Stimulated activated naive B cell treated with anti-CD40 and anti-IgM and Interleukin-4, amounts not matched to agents 10 μg/mL and 1 μg/mL and 100 μg/mL, for 72 hours (primary cell): Measurements from ENCODE around the gene NADK2.

Source experiments
- ATAC-seq, 2 donors: fragments of 150-1000 bp; cut with Tn5 transposase; replicated peaks; 2 replicates each; pipeline ENCODE4 v1.10.0; 2021; ENCODE audit warnings: moderate library complexity in 1 of 2
- DNase-seq: peaks from one replicate; pipeline ENCODE4 v3.0.0; 2021
- H3K27ac Mint-ChIP-seq: one replicate; pipeline ENCODE4 v1.8.0; 2022; ENCODE audit warnings: mild to moderate bottlenecking, mixed read lengths
- H3K27me3 Mint-ChIP-seq, 2 donors: one replicate each; pipeline ENCODE4 v1.8.0; 2022; ENCODE audit warnings: mixed read lengths in 2 of 2
- H3K36me3 Mint-ChIP-seq, 2 donors: one replicate each; pipeline ENCODE4 v1.8.0; 2022; ENCODE audit warnings: mixed read lengths in 2 of 2, mild to moderate bottlenecking in 1 of 2
- H3K4me1 Mint-ChIP-seq, 2 donors: one replicate each; pipeline ENCODE4 v1.8.0; 2022; ENCODE audit warnings: mixed read lengths in 2 of 2, mild to moderate bottlenecking in 1 of 2
- H3K4me3 Mint-ChIP-seq, 2 donors: one replicate each; pipeline ENCODE4 v1.8.0; 2022; ENCODE audit warnings: mild to moderate bottlenecking in 2 of 2, mixed read lengths in 2 of 2, moderate library complexity in 1 of 2
- H3K9me3 Mint-ChIP-seq, 2 donors: one replicate each; pipeline ENCODE4 v1.8.0; 2022; ENCODE audit warnings: mixed read lengths in 2 of 2, mild to moderate bottlenecking in 1 of 2

The NADK2 gene

DNA sequence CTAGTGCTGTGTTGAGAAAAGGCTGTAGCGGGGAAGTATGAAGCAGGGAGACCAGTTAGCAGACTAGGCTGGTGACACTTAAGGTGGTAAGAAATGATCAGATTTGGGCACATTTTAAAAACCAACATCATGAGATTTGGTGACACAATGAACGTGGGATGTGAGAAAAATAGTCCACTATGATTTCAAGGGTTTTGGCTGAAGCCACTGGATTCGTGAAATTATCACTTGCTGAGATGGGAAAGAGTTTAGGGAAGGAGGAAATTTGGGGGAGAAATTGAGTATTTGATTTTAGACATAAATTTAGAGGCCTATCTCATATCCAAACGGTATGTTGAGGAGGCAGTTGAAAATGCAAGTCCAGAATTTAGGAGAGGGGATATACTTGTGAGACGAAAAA is 66.7 kb downstream of the NADK2 start:
- no peaks in the 10 kb centered on the region for H3K27me3 Mint-ChIP-seq
- no peaks in the 10 kb centered on the region for H3K9me3 Mint-ChIP-seq
- DNase-seq (no peak), ATAC-seq (no peak)
- no peak overlapping the region for H3K27ac Mint-ChIP-seq
- peaks cover 40 to 48% of the 10 kb centered on the region in 2 donors for H3K36me3 Mint-ChIP-seq
- H3K4me3 Mint-ChIP-seq, result no peak overlapping the region
- H3K4me1 Mint-ChIP-seq, result peaks cover 0 to 6% of the 10 kb centered on the region in 2 donors

GRCh38 chr5:36174119-36174518 is 67.6 kb downstream of the NADK2 start:
- no peak for ATAC-seq
- no peaks in the 10 kb centered on the region for H3K9me3 Mint-ChIP-seq
- no peak overlapping the region for H3K27ac Mint-ChIP-seq
- H3K4me3 Mint-ChIP-seq, result no peak overlapping the region
- H3K27me3 Mint-ChIP-seq, result no peaks in the 10 kb centered on the region
- peaks cover 37 to 48% of the 10 kb centered on the region in 2 donors for H3K36me3 Mint-ChIP-seq
- DNase-seq, result no peak
- H3K4me1 Mint-ChIP-seq, result peaks cover 0 to 6% of the 10 kb centered on the region in 2 donors

DNA sequence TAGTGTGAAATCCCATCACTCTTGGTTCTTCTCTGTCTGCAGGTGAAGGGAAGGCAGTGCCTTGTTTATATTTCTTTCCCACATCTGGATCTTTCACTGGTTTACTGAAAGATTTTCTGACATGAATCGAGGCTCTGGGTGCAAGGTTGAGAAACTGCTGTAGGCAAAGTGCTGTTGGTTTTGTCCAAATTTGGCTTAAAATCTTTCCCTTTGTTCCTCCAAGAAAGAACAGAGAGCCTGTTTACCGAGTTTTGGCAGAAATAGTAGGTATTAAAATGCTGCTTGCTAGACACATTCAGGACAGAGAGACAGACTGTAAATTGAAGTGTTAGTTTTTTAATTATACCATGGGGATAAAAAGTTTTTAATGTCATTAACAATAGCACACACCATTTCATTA is 68.3 kb downstream of the NADK2 start:
- Mint-ChIP-seq H3K4me3 (no peak overlapping the region), H3K27ac (no peak overlapping the region), H3K27me3 (no peaks in the 10 kb centered on the region), H3K9me3 (no peaks in the 10 kb centered on the region), H3K4me1 (peaks cover 0 to 6% of the 10 kb centered on the region in 2 donors), H3K36me3 (peaks cover 37 to 49% of the 10 kb centered on the region in 2 donors)
- ATAC-seq, result no peak
- DNase-seq, result no peak

GRCh38 chr5:36172599-36172998 is 69.1 kb downstream of the NADK2 start:
- Mint-ChIP-seq H3K4me1 (peaks cover 0 to 6% of the 10 kb centered on the region in 2 donors), H3K27me3 (no peaks in the 10 kb centered on the region), H3K4me3 (no peak overlapping the region), H3K9me3 (no peaks in the 10 kb centered on the region), H3K27ac (no peak overlapping the region), H3K36me3 (peaks cover 43 to 54% of the 10 kb centered on the region in 2 donors)
- ATAC-seq (no peak), DNase-seq (no peak)

- no peaks in the 10 kb centered on the region for H3K27me3 Mint-ChIP-seq
- H3K36me3 Mint-ChIP-seq, result peaks cover 37 to 57% of the 10 kb centered on the region in 2 donors
- DNase-seq, result no peak
- H3K27ac Mint-ChIP-seq, result no peak overlapping the region
- H3K4me1 Mint-ChIP-seq, result peaks cover 0 to 2% of the 10 kb centered on the region in 2 donors
- no peak for ATAC-seq
- no peaks in the 10 kb centered on the region for H3K9me3 Mint-ChIP-seq
- no peak overlapping the region for H3K4me3 Mint-ChIP-seq
Observed at GRCh38 chr5:36170832-36171424, 70.8 kb downstream of the NADK2 start.

DNA sequence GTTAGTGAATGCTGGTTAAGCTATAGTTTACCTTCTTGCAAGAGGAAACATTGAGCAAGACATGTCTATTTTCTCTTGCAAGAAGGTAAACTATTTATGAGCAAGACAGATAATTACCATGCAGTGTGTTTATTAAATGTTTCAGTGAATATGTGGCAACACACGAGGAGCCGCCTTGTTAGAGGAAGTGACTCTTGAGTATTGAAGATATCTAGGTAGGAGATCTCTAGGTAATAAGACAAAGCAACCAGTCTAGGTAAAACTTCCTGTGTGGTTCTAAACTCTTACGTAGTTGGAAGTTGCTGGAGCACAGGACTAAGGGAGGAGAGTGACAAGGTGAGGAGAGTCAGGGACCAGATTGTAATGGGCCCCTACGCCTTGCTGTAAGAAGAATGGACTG is 73.0 kb downstream of the NADK2 start:
- Mint-ChIP-seq H3K27ac (peak overlapping the region; percentile 53), H3K36me3 (peaks cover 27 to 55% of the 10 kb centered on the region in 2 donors), H3K27me3 (no peaks in the 10 kb centered on the region), H3K4me3 (no peak overlapping the region), H3K4me1 (peaks cover under 1 to 2% of the 10 kb centered on the region in 2 donors), H3K9me3 (no peaks in the 10 kb centered on the region)
- no peak for ATAC-seq
- no peak for DNase-seq

GRCh38 chr5:36164461-36164860 is 77.3 kb downstream of the NADK2 start:
- no peaks in the 10 kb centered on the region for H3K9me3 Mint-ChIP-seq
- no peak overlapping the region for H3K27ac Mint-ChIP-seq
- DNase-seq (no peak), ATAC-seq (no peak)
- no peaks in the 10 kb centered on the region for H3K27me3 Mint-ChIP-seq
- H3K36me3 Mint-ChIP-seq, result peaks cover 35 to 71% of the 10 kb centered on the region in 2 donors
- H3K4me1 Mint-ChIP-seq, result peaks cover 5% of the 10 kb centered on the region in 2 donors
- H3K4me3 Mint-ChIP-seq, result no peak overlapping the region

GRCh38 chr5:36162810-36163486 is 78.8 kb downstream of the NADK2 start:
- Mint-ChIP-seq H3K4me1 (peaks cover 9 to 13% of the 10 kb centered on the region in 2 donors), H3K4me3 (no peak overlapping the region), H3K27ac (no peak overlapping the region), H3K36me3 (peaks cover 30 to 71% of the 10 kb centered on the region in 2 donors), H3K9me3 (no peaks in the 10 kb centered on the region), H3K27me3 (no peaks in the 10 kb centered on the region)
- ATAC-seq (no peak), DNase-seq (no peak)

- no peaks in the 10 kb centered on the region for H3K9me3 Mint-ChIP-seq
- H3K4me3 Mint-ChIP-seq, result no peak overlapping the region
- peaks cover 10 to 18% of the 10 kb centered on the region in 2 donors for H3K4me1 Mint-ChIP-seq
- H3K36me3 Mint-ChIP-seq, result peaks cover 30 to 68% of the 10 kb centered on the region in 2 donors
- no peak overlapping the region for H3K27ac Mint-ChIP-seq
- no peak for ATAC-seq
- DNase-seq, result no peak
- no peaks in the 10 kb centered on the region for H3K27me3 Mint-ChIP-seq
Observed at GRCh38 chr5:36161361-36161760, 80.4 kb downstream of the NADK2 start.

GRCh38 chr5:36160617-36161016 is 81.1 kb downstream of the NADK2 start:
- no peak overlapping the region for H3K27ac Mint-ChIP-seq
- H3K4me1 Mint-ChIP-seq, result peaks cover 14 to 18% of the 10 kb centered on the region in 2 donors
- no peak overlapping the region for H3K4me3 Mint-ChIP-seq
- H3K27me3 Mint-ChIP-seq, result no peaks in the 10 kb centered on the region
- DNase-seq (no peak), ATAC-seq (no peak)
- peaks cover 38 to 75% of the 10 kb centered on the region in 2 donors for H3K36me3 Mint-ChIP-seq
- H3K9me3 Mint-ChIP-seq, result no peaks in the 10 kb centered on the region

DNA sequence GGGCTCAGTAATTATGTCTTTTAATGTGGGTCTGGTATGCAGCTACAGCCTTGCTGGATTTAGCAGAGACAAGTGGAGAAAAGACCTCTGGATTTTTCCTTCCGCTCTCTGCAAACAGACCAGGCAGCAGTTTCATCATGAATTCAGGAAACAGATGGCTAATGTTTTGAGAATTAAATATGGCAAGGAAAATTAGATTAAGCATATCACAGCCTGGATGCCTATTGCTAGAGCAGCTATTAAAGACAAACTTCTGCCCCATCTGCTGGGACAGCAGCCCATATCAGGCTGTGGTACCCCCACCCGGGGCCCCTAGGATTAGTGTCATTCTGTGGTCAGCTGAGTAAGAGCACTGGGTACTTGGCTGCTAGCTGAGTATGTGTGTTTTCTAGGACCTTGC is 83.6 kb downstream of the NADK2 start:
- no peak overlapping the region for H3K4me3 Mint-ChIP-seq
- no peak for DNase-seq
- H3K9me3 Mint-ChIP-seq, result no peaks in the 10 kb centered on the region
- H3K4me1 Mint-ChIP-seq, result peaks cover 21 to 31% of the 10 kb centered on the region in 2 donors
- H3K36me3 Mint-ChIP-seq, result peaks cover 47 to 76% of the 10 kb centered on the region in 2 donors
- H3K27me3 Mint-ChIP-seq, result no peaks in the 10 kb centered on the region
- H3K27ac Mint-ChIP-seq, result no peak overlapping the region
- ATAC-seq, result no peak

DNA sequence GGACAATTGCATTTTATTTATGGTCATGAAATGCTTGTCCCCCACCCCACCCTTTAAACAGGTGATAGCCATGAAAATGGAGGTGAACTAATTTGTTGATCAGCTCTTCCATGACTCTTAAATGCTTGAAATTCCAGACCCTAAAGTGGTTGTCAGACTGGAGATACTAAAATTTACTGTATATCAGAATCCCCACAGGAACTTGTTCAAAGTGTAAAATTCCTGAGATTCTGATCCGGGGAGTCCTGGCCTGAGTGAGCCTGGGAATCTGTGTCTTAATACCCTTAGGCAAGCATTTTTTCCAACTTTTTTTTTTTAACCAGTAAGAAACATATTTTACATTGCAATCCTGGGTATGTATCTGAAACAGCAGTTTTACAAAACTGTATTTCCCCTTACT is 85.1 kb downstream of the NADK2 start:
- peaks cover 38 to 61% of the 10 kb centered on the region in 2 donors for H3K36me3 Mint-ChIP-seq
- no peaks in the 10 kb centered on the region for H3K27me3 Mint-ChIP-seq
- H3K4me1 Mint-ChIP-seq, result peaks cover 26 to 32% of the 10 kb centered on the region in 2 donors
- H3K27ac Mint-ChIP-seq, result no peak overlapping the region
- ATAC-seq (no peak), DNase-seq (no peak)
- no peak overlapping the region for H3K4me3 Mint-ChIP-seq
- no peaks in the 10 kb centered on the region for H3K9me3 Mint-ChIP-seq

GRCh38 chr5:36156121-36156601 is 85.6 kb downstream of the NADK2 start:
- no peaks in the 10 kb centered on the region for H3K27me3 Mint-ChIP-seq
- no peak overlapping the region for H3K4me3 Mint-ChIP-seq
- peaks cover 38 to 56% of the 10 kb centered on the region in 2 donors for H3K36me3 Mint-ChIP-seq
- no peak overlapping the region for H3K27ac Mint-ChIP-seq
- ATAC-seq (no peak), DNase-seq (no peak)
- H3K4me1 Mint-ChIP-seq, result peaks cover 26 to 32% of the 10 kb centered on the region in 2 donors
- no peaks in the 10 kb centered on the region for H3K9me3 Mint-ChIP-seq

DNA sequence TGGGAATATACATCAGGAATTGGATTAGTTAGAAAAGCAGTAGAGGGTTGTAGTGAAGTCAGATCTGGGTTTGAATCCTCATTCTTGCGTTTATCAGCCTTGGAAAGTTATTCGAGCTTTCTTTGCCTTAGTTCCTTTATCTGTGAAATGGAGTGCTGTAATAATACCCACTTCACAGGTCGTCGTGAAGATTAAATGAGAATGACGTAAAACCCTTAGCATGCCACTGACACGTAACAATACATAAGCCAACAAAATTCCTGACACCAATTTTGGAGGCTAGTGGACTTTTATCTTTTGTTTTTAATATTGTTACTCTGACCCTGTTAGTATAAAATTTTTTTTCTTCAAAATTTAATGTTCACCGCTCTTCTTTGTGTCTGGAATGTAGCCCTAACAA is 86.4 kb downstream of the NADK2 start:
- H3K27me3 Mint-ChIP-seq, result no peaks in the 10 kb centered on the region
- no peaks in the 10 kb centered on the region for H3K9me3 Mint-ChIP-seq
- no peak for DNase-seq
- no peak overlapping the region for H3K27ac Mint-ChIP-seq
- H3K36me3 Mint-ChIP-seq, result peaks cover 38 to 56% of the 10 kb centered on the region in 2 donors
- no peak overlapping the region for H3K4me3 Mint-ChIP-seq
- H3K4me1 Mint-ChIP-seq, result peaks cover 30 to 41% of the 10 kb centered on the region in 2 donors
- no peak for ATAC-seq

GRCh38 chr5:36153726-36154125 is 88.0 kb downstream of the NADK2 start:
- no peak overlapping the region for H3K27ac Mint-ChIP-seq

More at GRCh38 chr5:36153726-36154125, 88.0 kb downstream of the NADK2 start:
- Mint-ChIP-seq H3K27me3 (no peaks in the 10 kb centered on the region), H3K4me1 (peaks cover 31 to 41% of the 10 kb centered on the region in 2 donors), H3K36me3 (peaks cover 34 to 42% of the 10 kb centered on the region in 2 donors), H3K9me3 (no peaks in the 10 kb centered on the region), H3K4me3 (peak overlapping the region; percentile 33 to 51)
- ATAC-seq (no peak), DNase-seq (no peak)
